Effector memory CD4-positive, alpha-beta T cell (primary cell): Measurements from ENCODE around the gene FCRLA.
"Not testable (repeated sequence)": the region's sequence is repeated elsewhere in the genome, so short reads cannot be mapped to it uniquely, and the experiment has no call there.

Source experiments
- DNase-seq, 3 donors: peaks; one replicate each; pipeline ENCODE4 v3.0.0-alpha.2; 2020
- H3K27ac ChIP-seq: 2 replicates; pipeline ENCODE4 v1.7.0; 2013; ENCODE audit warnings: mild to moderate bottlenecking, low read length, moderate library complexity; ENCODE audit not compliant: insufficient read depth, poor library complexity, severe bottlenecking
- H3K27me3 ChIP-seq: replicated peaks from 2 replicates; pipeline ENCODE4 v1.7.0; 2013; ENCODE audit warnings: mild to moderate bottlenecking, low read length; ENCODE audit not compliant: insufficient read depth, control insufficient read depth, poor library complexity, severe bottlenecking
- H3K36me3 ChIP-seq: 2 replicates; pipeline ENCODE4 v1.7.0; 2013; ENCODE audit warnings: mild to moderate bottlenecking, low read length, moderate library complexity; ENCODE audit not compliant: control insufficient read depth, insufficient read depth
- H3K4me1 ChIP-seq: 2 replicates; pipeline ENCODE4 v1.7.0; 2013; ENCODE audit warnings: low read length, mild to moderate bottlenecking; ENCODE audit not compliant: control insufficient read depth, insufficient read depth, poor library complexity, severe bottlenecking
- H3K4me3 ChIP-seq: 2 replicates; pipeline ENCODE4 v1.7.0; 2013; ENCODE audit warnings: low read length, low read depth, mild to moderate bottlenecking; ENCODE audit not compliant: insufficient read depth, poor library complexity, severe bottlenecking
- H3K9me3 ChIP-seq: 2 replicates; pipeline ENCODE4 v1.7.0; 2013; ENCODE audit warnings: mild to moderate bottlenecking, low read length, moderate library complexity; ENCODE audit not compliant: control insufficient read depth
- total RNA-seq, 3 donors: gene quantifications; one replicate each; lab custom pipeline; 2026; lab: John Stamatoyannopoulos, UW

Gene FCRLA
- total RNA-seq, result 0 reads per million in 3 donors

GRCh38 chr1:161706482-161707347 lies at the start of gene FCRLA:
FCRLA (plus strand) TSS chr1:161707229; CDS start chr1:161707265, 36 bp downstream.
- H3K4me3 ChIP-seq, result no peak within 1 kb of the TSS
- H3K4me1 ChIP-seq, result no peaks in the 10 kb centered on the region
- no peaks in the 10 kb centered on the region for H3K36me3 ChIP-seq
- H3K27me3 ChIP-seq, result no peaks in the 10 kb centered on the region
- no peak within 1 kb of the TSS for H3K27ac ChIP-seq
- no peak for DNase-seq
- H3K9me3 ChIP-seq, result no peaks in the 10 kb centered on the region

- not testable (repeated sequence) for H3K9me3 ChIP-seq, H3K4me3 ChIP-seq, H3K27me3 ChIP-seq, H3K36me3 ChIP-seq, H3K27ac ChIP-seq, H3K4me1 ChIP-seq, DNase-seq
These were observed 48.5 kb upstream of the FCRLA start for GRCh38 chr1:161658524-161658923.

GRCh38 chr1:161661660-161662311 lies 45.2 kb upstream of the FCRLA start:
- not testable (repeated sequence) for H3K4me1 ChIP-seq, H3K9me3 ChIP-seq, H3K36me3 ChIP-seq, H3K27me3 ChIP-seq, H3K4me3 ChIP-seq, H3K27ac ChIP-seq, DNase-seq

- not testable (repeated sequence) for H3K9me3 ChIP-seq, H3K4me3 ChIP-seq, H3K4me1 ChIP-seq
These were observed 44.2 kb upstream of the FCRLA start, which contains the start of gene FCGR2B for GRCh38 chr1:161662684-161663339. FCGR2B (plus strand) TSS chr1:161663143; CDS start chr1:161663242, 99 bp downstream.

GRCh38 chr1:161663569-161663968 lies 43.5 kb upstream of the FCRLA start:
- H3K4me1 ChIP-seq, result not testable (repeated sequence)

More at GRCh38 chr1:161662684-161663339, 44.2 kb upstream of the FCRLA start, which contains the start of gene FCGR2B:
- H3K27ac ChIP-seq, H3K27me3 ChIP-seq, DNase-seq, H3K36me3 ChIP-seq: not testable (repeated sequence)

GRCh38 chr1:161664689-161665088 lies 42.3 kb upstream of the FCRLA start:
- not testable (repeated sequence) for DNase-seq, H3K27ac ChIP-seq, H3K9me3 ChIP-seq, H3K36me3 ChIP-seq, H3K27me3 ChIP-seq, H3K4me1 ChIP-seq, H3K4me3 ChIP-seq

More at GRCh38 chr1:161663569-161663968, 43.5 kb upstream of the FCRLA start:
- not testable (repeated sequence) for H3K27ac ChIP-seq, H3K4me3 ChIP-seq, H3K9me3 ChIP-seq, H3K36me3 ChIP-seq, H3K27me3 ChIP-seq, DNase-seq

GRCh38 chr1:161671045-161672020 lies 35.7 kb upstream of the FCRLA start:
- not testable (repeated sequence) for H3K36me3 ChIP-seq, H3K9me3 ChIP-seq, H3K27ac ChIP-seq, H3K27me3 ChIP-seq, H3K4me3 ChIP-seq, H3K4me1 ChIP-seq, DNase-seq

GRCh38 chr1:161673437-161673836 lies 33.6 kb upstream of the FCRLA start:
- H3K4me3 ChIP-seq, H3K9me3 ChIP-seq, H3K27ac ChIP-seq, H3K4me1 ChIP-seq, H3K36me3 ChIP-seq, DNase-seq, H3K27me3 ChIP-seq: not testable (repeated sequence)

- not testable (repeated sequence) for H3K27me3 ChIP-seq, H3K9me3 ChIP-seq, H3K36me3 ChIP-seq, H3K4me3 ChIP-seq, H3K4me1 ChIP-seq, DNase-seq, H3K27ac ChIP-seq
These were observed 32.6 kb upstream of the FCRLA start for GRCh38 chr1:161674447-161674846.
